DND-41 (cell line): Measurements from ENCODE around the gene GRB2.

Experiments
- CTCF ChIP-seq: IDR thresholded peaks from 2 replicates; pipeline ENCODE4 v1.5.1; 2012; ENCODE audit warnings: borderline replicate concordance, low read length, moderate library complexity, mild to moderate bottlenecking; ENCODE audit not compliant: poor library complexity, severe bottlenecking; ENCODE audit errors: extremely low read depth
- EZH2 ChIP-seq: IDR thresholded peaks from 3 replicates; pipeline ENCODE4 v1.6.1; 2012; ENCODE audit warnings: borderline replicate concordance, low read depth, mild to moderate bottlenecking, moderate library complexity, low read length, inconsistent platforms; ENCODE audit not compliant: severe bottlenecking

GRCh38 chr17:75410141-75410540 is 4.7 kb upstream of the GRB2 start:
- no peak for TF ChIP-seq CTCF
- TF ChIP-seq EZH2: no peak
